GM18498 (cell line): Measurements from ENCODE around the gene VPS51.
"Not testable (repeated sequence)": the region's sequence is repeated elsewhere in the genome, so short reads cannot be mapped to it uniquely, and the experiment has no call there.

ENCODE experiments used
- ATAC-seq: cut with Tn5 transposase; IDR thresholded peaks from one replicate; pipeline ENCODE4 v1.9.1; 2021; ENCODE audit warnings: mild to moderate bottlenecking, moderate library complexity; ENCODE audit not compliant: unreplicated experiment

VPS51 gene

DNA sequence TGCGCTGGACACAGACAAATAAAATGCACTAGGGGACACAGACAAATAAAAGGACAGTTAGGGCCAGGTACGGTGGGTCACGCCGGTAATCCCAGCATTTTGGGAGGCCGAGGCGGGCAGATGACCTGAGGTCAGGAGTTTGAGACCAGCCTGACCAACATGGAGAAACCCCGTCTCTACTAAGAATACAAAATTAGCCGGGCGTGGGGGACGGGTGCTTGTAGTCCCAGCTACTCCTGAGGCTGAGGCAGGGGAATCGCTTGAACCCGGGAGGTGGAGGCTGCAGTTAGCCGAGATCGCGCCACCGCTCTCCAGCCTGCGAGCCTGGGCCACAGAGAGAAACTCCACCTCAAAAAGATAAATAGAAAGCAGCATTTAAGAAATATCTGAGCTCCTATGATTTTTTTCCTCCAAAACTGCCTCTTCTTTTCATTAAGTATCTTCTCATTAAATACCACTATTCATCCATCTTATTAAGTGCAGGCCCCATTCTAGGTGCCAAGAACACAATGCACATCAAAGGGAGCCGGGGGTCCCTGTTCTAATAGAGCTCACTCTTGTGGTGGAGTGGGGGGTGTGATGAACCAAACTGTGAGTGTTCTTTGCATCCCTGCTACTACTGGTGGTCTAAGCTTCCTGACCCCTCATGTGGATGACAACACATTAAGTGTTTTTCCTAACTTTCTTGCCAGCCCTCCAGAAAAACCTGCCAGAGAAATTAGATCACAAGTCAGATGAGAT lies 22.3 kb downstream of the VPS51 start:
- no peak for ATAC-seq

DNA sequence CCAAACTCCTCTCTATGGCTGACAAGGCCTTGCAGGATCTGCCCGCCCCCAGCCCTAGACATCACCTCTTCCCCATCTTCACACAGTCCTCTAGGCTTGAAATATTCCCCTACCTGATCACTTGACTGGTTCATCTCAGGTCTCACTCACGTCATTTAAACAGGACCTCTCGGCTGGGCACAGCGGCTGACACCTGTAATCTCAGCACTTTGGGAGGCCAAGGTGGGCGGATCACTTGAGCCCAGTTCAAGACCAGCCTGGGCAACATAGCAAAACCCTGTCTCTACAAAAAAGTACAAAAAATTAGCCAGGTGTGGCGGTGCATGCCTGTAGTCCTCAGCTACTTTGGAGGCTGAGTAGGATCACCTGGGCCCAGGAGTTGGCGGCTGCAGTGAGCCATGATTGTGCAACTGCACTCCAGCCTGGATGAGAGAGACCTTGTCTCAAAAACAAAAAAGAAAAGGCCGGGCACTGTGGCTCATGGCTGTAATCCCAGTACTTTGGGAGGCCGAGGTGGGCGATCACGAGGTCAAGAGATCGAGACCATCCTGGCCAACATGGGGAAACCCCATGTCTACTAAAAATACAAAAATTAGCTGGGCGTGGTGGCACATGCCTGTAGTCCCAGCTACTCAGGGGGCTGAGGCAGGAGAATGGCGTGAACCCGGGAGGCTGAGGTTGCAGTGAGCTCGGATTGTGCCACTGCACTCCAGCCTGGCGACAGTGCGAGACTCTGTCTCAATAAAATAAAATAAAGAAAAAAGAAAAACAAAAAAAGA lies 23.1 kb downstream of the VPS51 start:
- ATAC-seq = not testable (repeated sequence)

DNA sequence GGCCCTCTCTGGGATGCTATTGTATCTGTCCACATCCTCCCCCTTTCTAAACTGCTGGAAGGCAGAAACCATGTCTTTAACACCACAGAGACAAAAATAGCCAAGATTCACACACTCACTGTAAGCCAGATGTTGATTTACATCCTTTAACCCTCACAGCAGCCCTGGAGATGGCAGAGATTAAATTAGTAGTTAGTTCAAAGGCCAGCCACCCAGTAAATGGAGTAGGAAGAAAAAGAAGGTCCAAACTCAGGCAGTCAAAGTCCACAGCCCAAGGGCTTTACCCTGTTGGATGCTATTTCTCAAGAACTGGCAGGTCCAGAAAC lies 23.6 kb downstream of the VPS51 start:
- no peak for ATAC-seq

DNA sequence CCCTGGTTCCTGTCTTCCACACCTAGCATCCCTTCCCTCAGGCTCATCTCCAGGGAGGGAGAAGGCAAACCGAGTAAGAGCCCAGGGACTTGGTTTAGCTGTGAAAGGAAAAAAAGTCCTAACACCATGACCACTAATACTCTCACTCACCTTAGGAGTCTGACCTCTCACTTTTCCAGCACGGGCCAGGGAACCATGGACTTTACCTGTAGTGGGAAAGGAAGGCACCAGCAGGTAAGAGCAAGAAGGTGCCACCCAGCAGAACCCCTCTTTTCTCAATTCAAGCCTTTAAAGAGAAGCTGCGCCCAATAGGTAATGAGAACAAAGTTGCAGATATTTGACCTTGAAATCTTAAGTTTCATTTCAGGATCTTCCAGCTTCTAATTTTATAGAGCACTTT lies 24.8 kb downstream of the VPS51 start:
- no peak for ATAC-seq

DNA sequence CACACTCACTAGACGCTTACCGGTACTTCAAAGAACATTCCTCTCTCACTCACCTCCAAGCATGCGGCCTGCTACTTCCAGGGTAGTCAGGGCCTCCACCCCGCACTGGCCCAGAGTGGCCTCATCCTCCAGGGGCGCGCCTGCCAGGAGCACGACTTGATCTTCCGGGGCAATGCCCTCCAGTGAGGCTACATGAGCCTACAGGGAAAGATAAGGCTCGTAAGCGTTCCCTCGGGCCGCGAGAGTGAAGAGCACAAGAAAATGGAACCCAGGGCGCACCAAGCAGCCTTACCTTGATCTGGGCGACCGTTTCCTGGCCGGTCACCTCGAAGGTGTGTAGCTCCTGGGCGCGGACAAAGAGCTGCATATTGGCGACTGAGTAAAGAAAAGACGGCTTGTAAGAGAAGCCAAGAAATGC lies 25.4 kb downstream of the VPS51 start:
- ATAC-seq = no peak

DNA sequence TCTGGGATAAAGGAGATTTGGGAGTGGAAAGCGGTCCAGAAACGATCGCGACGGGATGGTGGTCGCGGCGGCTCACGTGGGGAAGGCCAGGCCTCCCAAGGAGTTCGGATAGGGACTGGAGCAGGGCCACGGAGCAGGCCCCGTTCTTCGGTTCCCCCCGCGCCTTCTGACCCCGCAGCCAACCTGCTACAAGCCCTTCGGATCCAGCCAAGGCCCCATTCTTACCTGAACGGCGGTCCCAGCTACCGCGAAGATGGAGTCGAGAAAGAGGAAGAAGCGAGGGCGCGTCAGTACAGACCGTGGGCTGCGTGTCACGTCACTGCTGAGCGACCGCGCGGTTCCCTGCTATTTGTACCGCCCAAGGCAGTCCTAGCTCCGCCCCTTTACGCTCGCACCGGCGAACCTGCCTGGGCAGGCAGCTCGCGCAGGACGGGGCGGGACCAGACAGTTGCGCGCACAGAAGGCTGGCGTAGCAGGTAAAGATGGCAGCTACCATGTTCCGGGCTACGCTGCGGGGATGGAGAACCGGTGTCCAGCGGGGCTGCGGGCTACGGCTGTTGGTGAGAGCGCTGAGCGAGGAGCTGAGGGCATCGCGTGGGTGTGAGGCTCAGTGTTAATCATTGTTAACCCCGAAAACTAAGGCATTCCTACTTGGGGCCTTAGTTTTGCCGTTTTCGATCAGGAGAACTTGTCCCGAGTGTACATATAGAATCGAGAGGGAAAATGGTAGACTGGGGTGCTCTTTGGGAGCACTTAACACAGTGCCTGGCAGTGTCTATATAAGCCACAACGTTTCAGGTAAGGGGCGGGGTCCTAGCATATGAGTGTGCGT lies 26.1 kb downstream of the VPS51 start, which contains the start of the genes FAU and MRPL49:
TSS of gene FAU (minus strand) at position 270 of the 832 bp plus-strand sequence. CDS start 321 bp downstream, outside the sequence.
TSS of gene MRPL49 (plus strand) at position 457 of the 832 bp plus-strand sequence. CDS start at position 483, 26 bp downstream.
- peak; percentile 70 for ATAC-seq

DNA sequence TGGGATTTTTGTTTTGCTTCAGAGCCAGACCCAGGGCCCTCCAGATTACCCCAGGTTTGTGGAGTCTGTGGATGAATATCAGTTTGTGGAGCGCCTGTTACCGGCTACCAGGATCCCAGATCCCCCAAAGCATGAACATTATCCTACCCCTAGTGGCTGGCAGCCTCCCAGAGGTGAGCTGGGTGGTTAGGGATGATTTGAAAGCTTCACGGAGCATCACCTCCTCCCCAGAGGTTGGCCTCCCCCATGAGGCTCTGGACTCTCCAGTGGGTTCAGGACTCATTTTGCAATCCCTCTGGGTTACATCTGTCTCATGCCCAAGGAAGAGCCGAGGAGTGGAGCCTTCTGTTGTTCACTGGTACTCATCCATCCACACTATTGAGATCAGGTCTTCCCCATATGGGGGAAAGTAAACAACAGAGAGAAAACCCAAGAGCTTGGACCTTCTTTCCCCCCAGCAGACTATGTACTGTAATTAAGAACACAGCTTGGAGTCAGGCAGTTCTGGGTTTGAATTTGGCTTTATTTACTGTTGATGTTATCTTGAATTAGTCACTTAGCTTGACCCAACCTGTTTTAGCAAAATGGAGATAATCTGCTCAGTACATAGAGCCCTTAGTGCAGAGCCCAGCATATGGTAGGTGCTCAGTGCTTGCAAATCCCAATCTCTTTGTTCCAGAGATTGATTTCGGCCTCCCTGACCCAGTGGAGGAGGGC lies 28.6 kb downstream of the VPS51 start:
- ATAC-seq = no peak

DNA sequence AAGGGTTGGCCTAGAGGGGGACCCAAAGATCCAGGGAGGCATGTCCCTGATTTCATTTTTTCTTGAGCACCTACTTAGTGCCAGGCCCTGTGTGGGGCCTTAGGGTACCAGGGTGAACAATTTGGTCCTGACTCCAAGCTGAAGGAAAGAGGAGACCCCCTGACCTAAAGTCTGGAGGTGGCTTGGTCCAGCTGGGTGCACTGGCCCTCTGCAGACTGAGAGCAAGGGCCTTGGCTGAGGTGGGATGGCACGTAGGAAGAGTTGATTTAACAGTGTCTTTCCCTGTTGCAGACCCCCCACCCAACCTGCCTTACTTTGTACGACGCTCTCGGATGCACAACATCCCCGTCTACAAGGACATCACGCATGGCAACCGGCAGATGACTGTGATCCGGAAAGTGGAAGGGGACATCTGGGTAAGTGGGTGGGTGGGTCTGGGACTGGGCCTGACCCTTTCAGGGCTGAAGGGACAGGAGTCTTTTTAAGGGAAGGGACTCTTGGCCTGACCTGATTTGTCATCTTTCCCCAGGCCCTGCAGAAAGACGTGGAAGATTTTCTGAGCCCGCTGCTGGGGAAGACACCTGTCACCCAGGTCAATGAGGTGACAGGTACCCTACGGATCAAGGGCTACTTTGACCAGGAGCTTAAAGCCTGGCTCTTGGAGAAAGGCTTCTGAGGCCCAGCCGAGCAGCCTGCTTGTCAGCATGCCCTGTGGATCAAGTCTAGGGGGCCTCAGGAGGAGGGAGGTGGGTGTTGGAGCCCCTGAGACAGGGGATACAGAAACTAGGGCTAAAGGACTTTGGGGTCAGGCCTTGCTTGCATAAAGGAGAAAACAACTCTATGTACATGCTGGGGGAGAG lies 29.4 kb downstream of the VPS51 start:
- no peak for ATAC-seq

DNA sequence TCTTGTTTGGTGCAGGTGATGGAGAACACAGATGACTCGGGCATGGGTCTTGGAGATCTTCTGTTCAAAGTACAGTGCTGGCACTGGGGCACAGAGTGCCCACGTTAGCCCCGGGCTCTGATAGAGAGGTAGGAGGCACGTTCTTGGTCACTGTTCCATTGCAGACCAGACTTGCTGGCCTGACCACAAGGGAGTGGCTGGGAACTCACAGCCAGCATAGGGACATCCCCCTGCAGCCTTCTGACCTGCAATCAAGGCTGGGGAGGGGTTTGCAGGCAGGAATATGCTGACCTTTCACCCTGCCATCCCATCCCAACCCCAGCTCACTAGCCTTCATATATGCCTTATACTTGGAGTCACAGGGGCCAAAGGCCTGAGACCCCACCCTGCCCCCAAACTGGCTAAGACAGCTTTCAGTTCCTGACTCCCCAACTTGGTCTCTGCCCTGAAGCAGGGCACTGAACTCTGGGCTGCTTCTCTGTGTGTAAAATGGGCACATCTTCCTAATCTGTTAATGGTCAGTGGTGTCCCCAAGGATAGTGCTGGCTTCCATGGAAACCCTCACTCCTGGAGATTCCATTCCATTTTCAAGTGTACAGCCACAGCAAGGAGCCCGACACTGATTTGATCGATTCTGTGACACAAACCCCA lies 30.7 kb downstream of the VPS51 start:
- ATAC-seq = no peak

DNA sequence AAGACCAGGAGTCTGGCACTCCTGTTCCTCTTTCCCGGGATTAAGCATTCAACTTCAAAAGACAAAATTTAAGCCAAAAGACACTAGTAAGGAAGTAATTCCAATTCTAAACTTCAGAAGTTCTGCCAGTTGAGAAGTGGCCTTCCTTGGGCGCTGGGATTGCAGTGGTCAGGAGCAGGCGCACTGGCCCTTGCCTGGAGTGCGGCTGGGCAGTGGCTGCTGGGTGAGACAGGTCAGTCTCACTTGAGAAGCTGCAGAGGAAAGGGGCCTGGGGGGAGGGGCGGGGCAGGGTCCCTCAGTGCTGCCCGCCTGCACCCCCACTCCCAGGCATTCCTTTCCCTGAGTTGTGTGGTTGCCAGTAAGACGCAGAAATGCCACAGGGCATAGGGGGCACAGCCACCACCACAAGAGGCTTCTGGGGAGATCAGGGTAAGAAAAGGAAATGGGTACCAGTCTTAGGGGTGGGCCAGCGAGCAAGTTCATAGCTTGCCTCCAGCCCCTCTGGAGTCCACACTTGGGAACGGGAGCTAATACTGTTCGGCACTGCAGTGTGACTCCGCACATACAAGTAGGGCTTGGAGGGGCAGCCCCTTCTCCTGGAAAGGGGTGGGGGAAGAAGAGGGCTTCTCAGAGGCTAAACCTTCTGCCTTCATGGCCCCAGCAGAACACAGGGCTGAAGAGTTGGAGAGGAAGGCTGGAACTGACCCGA lies 31.6 kb downstream of the VPS51 start:
- no peak for ATAC-seq

DNA sequence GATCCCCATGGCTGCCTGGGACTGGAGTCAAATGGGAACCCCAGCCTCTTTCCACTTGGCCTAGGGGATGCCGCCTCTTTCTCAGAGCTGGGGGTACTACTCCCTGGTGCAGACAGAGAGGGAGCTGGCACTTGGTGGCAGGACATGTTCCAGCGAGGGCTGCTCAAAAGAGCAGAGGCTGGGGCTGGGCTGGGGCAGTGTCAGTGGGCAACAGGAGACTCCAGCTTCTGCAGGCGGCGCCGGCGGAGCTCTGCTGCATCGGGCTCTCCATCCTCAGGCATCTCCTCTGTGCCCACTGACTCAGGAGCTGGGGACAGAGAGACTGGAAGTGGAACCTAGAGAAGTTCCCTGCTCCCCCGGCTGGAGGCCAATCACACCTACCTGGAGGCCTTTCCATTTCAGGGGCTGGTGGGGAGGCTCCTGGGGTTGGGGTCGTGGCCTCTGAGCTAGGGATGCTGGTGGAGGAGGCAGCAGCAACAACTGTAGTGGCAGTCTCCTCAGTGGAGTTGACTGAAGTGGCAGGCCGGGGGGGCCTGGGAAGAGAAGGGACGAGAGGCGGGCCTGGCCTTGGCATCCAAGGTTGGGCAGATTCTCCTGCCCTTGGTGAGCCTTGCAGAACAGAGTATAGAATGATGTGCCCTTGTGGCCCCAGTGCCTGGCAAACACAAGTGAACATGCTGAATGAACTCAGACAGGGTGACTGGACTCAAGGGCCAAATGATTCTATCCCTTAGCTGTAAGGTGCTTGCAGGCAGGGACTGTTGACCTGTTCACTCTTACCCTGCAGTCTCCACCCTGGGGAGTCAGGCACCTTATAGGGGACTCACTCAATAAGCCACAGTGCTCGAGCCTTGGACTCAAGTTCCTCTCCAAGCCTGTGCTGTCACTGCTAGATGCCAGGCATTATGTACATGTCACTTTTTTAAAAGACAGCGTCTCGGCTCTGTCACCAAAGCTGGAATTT lies 32.5 kb downstream of the VPS51 start:
- ATAC-seq = no peak

DNA sequence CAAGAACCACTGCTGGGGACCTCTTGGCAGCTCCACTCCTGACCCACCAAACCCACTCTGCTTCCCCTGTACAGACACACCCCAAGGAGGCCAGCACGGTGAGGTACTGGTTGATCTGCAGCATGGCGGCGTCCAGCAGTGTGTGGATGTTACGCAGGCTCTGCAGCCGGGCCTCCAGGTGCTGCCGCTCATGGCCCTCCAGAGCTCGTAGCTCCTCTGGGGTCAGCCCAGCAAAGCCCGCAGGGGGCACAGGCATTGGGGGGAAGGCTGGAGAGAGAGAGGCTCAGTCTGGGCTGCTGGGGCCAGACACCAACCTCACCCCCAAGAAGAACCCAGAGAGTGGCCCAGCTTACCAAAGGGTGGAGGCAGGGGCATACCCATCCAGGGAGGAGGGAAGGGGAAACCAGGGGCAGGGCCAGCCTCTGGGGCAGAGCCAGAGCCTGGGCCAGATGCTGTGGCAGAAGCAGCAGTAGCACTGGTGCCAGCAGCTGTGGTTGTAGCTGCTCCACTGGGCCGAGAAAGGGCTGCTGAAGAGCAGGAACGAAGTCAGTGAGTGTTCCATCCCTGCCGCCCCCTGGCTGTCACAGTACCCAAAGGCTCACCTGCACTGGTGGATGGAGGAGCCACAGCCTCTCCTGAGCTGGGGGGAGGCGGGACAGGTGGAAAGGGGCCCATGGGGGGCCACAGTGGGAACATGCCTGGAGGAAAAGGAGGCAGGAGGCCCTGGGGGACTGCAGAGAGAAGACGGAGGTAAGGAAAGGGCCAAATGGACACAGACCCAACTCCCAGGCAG lies 33.8 kb downstream of the VPS51 start:
- ATAC-seq = no peak

DNA sequence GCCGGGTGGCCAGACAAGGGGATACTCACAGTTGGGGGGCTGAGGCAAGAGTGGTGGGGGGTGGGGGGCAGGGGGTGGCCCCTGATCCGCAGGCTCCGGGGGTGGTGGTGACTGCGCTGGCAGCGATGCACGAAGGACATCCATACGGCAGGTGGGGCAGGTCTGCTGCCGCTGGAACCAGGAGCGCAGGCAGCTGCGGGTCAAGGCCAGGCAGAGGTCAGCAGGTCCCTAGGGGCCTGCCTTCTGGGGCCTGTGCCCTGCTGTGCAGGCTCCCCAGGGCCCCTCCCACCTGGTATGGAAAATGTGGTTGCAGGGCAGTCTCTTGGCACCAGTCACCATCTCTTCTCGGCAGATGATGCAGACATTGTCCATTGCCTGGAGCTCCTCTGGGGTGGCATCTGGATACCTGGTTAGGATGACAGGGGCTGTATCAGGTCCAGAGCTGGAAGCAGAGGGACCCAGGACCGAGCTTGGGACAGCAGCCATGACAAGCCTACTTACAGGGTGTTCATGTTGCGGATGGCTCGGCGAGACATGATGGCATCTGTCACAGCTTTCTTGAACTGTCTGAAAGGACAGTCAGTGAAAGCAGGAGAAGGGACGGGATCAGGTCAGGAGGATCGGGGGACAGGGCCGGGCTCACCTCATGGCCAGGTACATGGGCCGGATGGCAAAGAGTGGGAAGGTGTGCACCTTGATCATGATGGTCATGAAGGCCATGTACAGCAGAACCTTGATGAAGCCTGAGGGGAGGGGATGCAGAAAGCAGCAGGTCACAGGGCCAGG lies 34.8 kb downstream of the VPS51 start:
- no peak for ATAC-seq

DNA sequence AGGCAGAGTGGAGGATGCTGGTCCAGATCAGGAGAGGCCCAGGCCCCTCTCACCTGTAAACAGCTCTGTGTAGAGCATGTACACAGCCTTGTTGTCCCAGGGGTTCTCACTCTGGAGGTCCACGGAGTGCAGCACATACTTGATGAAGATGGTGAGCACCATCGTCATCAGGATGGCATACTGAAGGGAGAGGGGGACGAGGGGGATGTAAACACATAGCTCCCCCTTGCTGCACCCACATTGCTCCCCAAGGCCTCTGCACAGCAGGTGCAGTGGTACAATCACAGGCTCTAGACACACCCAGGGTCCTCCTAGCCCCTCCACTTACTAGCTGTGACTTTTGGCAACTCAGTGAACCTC lies 35.4 kb downstream of the VPS51 start:
- ATAC-seq = no peak

DNA sequence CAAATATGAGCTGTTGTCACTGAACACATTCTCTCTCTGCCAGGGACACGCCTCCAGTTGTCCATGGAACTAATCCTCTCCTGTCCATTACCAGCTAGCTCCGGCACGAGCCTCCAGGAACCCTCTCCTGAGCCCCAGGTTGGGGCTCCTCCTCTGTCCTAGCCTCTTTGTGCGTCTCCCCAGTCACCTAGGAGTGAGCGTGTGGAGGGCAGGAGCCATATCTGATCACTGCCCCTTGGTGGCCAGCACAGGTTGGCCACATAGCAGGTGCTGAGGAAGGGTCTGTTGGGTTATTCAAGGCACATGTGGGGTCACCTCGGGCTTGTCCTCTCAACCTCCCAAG lies 35.9 kb downstream of the VPS51 start:
- ATAC-seq = no peak
